HTERT RPE-1 (cell line): ENCODE measurements around the gene SLC7A4.

Experiments
- in situ Hi-C: fragments of 300-500 bp; cut with MboI; formaldehyde crosslinking; loops from 4 replicates; pipeline ENCODE4 v1.14.3; 2020; ENCODE audit warnings: low sequenced_read_pairs

The SLC7A4 gene

GRCh38 chr22:21000207-21000986, 32.0 kb downstream of the SLC7A4 start:
- in situ Hi-C loops: no loop called here

DNA sequence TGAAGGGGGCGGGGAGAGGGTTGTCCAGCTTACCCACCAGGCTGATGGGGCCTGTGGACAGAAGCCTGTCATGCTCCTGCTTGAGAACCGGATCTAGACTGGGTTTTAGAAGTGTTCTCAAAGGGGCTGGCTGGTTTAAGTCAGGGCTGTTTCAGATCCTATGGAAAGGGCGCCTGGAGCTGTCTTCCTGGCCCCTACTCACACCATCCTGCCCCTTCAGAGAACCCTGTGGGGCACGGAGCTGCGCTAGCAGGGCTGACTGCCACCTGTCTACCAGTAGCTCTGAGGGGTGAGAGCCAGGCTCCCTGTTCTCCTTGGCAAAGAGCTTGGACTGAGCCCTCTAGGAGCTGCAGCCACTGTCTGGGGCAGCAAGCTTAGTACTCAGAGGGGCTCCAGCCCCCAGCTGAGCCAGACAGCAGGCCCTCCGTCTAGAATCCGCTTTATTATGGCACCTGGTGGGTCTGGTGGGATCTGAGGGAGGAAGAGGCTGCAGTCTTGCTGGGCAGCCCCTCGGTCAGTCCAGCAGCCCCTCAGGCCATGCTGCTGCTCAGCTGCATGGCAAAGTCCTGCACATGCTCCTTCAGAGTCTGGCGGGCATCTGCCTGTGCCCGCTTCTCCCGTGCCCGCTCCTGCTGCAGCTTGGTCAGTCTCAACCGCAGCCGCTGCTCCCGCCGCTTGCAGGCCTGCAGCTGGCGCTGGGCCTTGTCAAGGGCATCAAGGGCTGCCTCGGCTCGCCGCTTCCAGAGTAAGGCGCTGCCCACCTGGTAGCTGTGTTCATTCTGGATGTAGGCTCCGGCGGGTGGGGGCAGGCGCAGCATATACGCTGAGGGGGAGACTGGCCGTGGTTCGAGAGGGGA, 32.8 kb downstream of the SLC7A4 start:
- in situ Hi-C loops: no loop called here

DNA sequence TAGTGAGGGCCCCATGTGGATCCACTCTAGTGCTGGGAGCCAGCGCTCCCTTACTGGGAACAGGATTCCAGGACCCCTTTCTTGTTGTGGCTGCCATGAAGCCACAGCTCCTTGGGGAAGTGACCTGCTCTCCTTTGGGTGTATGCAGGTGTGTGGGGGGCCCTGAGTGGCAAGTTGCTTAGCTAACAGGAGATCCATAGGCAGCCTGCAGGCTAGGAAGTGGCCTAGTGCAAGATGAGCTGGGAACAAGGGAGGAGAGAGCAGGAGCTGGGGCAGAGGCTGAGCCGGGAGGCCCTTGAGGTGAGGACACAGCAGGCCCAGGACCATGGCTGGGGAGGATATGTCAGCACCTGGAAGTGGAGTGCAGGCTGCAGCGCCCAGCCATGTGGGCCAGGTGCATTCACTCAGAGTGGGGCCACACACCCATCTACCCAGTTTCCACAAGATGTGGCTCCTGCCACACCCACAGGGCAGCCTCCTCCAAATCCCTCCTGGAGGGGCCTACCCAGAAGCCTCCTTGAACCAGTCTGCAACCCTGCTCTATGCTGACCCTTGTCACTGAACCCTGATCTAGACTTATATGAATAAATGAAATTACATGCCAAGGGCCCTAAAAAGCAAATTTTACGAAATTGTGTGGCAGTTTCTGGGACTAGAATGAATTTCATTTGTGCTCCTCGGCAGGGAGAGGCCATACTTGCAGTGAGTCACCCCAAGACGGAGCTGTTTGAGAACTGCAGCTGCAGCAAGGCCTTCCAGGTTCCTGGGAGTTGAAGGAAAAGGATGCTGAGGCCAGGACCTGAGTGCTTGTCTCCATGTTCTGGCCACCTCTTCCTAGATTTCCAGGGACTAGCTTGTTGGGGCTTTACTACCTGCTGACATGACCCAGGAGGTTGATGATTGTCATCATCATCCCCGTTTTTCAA, 33.7 kb downstream of the SLC7A4 start:
- in situ Hi-C loops: no loop called here

DNA sequence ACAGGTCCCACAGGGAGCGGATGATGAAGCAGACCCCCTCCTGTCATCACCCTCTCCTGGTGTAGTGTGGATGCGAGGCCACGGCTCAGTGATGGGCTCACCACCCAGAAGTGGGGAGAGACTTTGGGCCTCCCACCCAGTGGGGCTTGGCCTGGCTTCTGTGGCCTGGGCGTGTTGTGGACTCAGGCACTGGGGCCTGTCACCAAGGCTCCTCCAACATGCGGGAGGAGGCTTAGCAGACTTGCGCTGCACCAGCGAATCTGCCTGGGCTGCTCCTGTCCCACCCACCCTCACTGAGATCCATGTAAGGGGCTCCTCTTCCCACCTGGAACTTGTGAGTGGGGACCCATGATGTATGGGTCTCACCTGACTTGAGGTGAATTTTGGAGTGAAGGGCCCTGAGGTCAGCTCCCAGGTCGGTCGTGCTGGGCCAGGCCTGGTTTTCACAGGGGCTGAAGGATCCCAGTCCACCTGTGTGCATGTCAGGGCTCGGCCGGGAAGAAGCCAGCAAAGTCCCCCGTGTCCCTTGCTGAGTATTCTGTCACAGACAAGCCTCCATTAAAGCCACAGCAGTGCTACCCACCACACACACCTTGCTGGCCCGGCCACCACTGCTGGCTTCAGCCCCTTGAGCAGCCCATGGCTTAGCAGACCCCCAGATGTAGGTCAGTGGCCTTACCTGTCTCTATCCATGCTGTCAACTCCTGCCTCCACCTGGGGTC, 34.7 kb downstream of the SLC7A4 start:
- in situ Hi-C loops: no loop called here

GRCh38 chr22:20996598-20997535, 35.5 kb downstream of the SLC7A4 start:
- in situ Hi-C loops: no loop called here

GRCh38 chr22:20996031-20996410, 36.3 kb downstream of the SLC7A4 start:
- in situ Hi-C loops: no loop called here

GRCh38 chr22:20995329-20996030, 36.9 kb downstream of the SLC7A4 start:
- in situ Hi-C loops: no loop called here

DNA sequence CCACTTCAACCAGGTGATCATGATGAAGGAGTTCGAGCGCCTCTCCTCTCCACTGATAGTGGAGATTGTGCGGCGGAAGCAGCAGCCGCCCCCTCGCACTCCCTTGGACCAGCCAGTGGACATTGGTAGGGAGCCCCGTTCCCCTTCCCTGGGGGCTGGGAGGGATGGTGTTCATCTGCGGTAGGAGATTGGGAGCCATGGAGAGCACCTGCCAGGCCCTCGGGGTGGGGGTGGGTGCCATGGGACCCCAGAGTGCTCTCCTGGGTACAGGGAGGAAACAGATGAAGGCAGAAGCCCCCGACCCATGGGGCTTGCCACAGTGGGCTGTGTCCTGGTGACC, 37.5 kb downstream of the SLC7A4 start:
- in situ Hi-C loops: no loop called here

DNA sequence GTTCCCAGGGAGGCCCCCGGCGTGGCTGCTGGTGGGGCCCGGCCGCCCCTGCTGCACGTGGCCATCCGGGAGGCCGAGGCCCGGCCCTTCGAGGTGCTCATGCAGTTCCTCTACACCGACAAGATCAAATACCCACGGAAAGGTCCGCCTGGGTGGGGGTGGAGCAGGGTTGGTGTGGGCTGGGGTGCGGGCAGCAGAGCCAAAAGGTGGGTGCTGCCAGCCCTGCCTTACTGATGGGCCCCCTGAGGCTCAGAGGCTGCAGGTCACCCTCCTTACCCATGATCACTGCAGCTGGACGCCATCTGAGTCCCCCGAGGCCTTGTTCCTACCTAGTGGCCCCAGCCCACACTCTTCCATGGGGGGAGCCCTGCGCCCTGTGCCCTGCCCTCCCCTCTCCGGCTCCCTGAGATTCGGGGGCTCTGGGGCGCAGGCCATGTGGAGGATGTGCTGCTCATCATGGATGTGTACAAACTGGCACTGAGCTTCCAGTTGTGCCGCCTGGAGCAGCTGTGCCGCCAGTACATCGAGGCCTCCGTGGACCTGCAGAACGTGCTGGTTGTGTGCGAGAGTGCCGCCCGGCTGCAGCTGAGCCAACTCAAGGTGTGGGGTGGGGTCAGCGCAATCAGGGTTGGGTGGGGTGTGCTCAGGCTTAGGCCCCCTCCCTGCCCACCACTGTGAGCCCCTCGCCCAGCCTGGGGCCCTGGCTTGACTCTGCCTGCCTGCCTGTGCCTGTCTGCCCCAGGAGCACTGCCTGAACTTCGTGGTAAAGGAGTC, 38.0 kb downstream of the SLC7A4 start:
- in situ Hi-C loops: no loop called here

DNA sequence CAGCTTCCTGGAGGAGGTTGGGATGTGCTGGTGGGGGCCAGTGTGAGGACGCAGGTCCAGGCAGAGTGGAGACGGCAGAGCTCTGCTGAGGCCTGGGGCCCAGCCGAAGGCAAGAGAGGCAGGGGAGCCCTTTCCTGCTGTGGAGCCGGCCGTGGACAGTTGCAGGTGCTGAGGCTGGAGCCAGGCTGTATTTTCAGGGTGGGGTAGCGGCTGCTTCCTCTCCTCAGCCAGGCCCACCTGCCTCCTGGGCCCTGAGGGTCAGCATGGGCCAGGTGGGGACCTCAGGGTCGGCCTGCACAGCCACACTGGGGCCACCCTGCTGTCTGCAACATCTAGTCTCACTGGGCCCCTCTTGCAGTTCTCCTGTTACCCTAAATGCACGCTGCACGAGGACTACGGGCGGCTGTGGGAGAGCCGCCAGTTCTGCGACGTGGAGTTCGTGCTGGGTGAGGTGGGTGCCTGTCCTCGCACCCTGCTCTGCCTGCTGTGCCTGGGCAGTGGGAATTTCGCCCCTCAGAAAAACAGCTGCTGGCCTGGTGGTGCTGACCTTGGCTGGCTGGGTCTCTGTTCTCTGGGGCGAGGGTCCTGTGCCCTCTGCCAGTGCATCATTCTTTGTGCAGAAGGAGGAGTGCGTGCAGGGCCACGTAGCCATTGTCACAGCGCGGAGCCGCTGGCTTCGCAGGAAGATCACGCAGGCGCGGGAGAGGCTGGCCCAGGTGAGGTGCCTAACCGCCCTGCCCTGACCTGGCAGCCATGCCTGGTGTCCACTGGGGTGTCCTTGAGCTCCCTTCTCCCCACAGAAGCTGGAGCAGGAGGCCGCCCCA, 38.8 kb downstream of the SLC7A4 start:
- in situ Hi-C loops: no loop called here

DNA sequence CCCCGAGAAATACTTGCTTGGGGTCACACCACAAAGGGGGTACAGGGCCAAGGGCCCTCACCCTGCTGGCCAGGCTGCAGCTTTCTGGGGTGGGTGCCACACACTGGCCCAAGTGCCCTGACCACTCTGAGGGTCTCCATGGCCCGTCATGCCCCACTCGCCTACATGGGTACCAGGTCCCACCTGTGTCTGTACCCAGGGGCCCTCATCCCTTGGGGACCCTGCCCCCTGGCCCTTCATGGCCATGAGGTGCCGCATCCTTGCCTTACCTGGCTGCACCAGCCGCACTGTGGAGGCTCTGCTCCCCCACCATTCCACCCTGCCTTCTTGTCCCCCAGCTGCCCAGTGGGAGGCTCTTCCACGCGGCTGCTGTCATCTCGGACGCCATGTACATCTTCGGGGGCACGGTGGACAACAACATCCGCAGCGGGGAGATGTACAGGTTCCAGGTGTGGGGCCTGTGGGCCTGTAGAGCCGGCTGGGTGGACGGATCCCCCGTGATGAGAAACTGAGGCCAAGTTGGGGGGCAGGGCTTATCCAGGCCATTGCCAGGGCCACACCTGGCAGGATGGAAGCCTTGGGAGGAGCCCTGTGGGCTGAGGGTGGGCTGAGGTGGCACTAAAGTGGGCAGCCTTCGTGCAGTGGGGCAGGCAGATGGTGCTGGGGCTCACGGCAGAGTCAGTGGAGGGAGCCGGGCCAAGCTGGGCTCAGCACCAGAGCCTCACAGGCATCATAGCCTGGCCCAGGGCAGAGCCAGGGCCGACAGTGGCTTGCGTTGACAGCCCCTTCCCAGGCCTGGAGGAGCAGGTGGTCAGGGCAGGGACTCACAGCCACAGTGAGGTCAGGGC, 39.7 kb downstream of the SLC7A4 start:
- in situ Hi-C loops: no loop called here

DNA sequence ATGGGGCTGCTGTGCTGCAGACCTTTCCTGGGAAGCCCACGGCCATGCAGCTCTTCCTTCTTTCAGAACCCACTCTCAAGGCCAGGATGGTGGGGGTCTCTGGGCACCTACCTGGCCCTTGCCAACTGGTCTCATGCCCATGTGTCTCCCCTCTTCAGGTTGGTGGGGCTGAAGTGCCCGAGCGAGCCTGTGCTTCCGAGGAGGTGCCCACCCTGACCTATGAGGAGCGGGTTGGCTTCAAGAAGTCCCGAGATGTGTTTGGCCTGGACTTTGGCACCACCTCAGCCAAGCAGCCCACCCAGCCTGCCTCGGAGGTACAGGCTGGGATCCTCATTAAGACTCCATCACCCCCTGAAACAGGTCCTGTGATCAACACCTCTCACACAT, 40.3 kb downstream of the SLC7A4 start:
- in situ Hi-C loops: no loop called here

GRCh38 chr22:20991252-20992055, 40.9 kb downstream of the SLC7A4 start:
- in situ Hi-C loops: no loop called here

DNA sequence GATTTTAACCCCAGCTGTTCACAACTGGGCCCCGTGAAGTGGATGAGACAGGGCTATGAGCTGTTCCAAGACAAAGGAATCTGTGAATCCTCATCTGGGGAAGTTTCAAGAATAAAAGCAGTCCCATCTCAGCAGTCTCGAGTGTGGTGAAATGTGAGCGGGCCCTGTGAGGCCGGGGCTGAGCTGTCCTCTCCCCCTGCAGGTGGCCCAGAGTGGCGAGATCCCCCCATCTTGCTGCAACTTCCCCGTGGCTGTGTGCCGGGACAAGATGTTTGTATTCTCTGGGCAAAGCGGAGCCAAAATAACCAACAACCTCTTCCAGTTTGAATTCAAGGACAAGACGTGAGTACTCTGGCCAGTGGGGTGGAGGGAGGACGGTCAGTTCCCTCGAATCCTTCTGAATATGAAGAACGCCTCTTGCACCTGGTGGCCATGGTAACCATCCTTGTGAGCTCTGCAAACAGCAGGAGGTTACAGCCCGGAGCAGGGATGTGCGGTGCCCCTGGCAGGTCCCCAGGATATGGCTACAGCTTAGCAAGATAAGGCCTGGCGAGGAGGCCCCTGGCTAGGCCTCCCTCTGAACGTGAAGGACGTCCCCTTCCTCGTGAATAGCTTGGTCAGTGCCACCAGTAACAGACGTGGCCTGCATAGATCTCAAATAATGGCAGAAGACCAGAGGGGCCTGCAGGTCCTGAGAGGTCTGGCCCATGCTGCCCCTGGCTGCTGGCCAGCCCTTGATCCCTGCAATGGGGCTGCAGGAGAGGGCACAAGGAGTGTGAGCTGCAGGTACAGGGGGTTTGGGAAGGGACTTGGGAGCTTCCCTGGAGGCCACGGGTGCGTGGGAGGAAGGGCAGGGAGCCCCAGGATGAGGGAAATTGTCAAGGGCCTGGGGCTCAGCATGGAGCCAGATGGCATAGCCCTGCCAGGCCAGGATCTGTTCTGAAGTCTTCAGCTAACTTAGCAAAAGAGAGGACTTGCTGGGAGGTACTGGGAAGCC, 41.9 kb downstream of the SLC7A4 start:
- in situ Hi-C loops: no loop called here
